GM21526 (cell line): ENCODE results near the gene CHAF1B.
"Not testable (repeated sequence)": the region's sequence is repeated elsewhere in the genome, so short reads cannot be mapped to it uniquely, and the experiment has no call there.

Experiments
- ATAC-seq: cut with Tn5 transposase; IDR thresholded peaks from one replicate; pipeline ENCODE4 v1.9.1; 2021; ENCODE audit warnings: moderate library complexity; ENCODE audit not compliant: unreplicated experiment, low FRiP score

The CHAF1B gene

GRCh38 chr21:36386031-36386642, 945 bp downstream of the CHAF1B start:
- no peak for ATAC-seq

- no peak for ATAC-seq
These were observed 2.9 kb downstream of the CHAF1B start for GRCh38 chr21:36388096-36388495.

- ATAC-seq: no peak
These were observed 3.6 kb downstream of the CHAF1B start for GRCh38 chr21:36388835-36389234.

GRCh38 chr21:36391649-36392048, 6.5 kb downstream of the CHAF1B start:
- not testable (repeated sequence) for ATAC-seq

GRCh38 chr21:36395353-36396111, 10.3 kb downstream of the CHAF1B start:
- no peak for ATAC-seq

- ATAC-seq: no peak
These were observed 11.1 kb downstream of the CHAF1B start for GRCh38 chr21:36396325-36396724.

- ATAC-seq: no peak
These were observed 11.8 kb downstream of the CHAF1B start for GRCh38 chr21:36396971-36397370.

- ATAC-seq: no peak
These were observed 12.4 kb downstream of the CHAF1B start for GRCh38 chr21:36397606-36398005.

- not testable (repeated sequence) for ATAC-seq
These were observed 14.5 kb downstream of the CHAF1B start for GRCh38 chr21:36399736-36400135.

GRCh38 chr21:36400719-36401118, 15.5 kb downstream of the CHAF1B start:
- ATAC-seq: no peak

- no peak for ATAC-seq
These were observed 17.1 kb downstream of the CHAF1B start for GRCh38 chr21:36402339-36402738.

GRCh38 chr21:36403713-36404112, 18.5 kb downstream of the CHAF1B start:
- no peak for ATAC-seq

GRCh38 chr21:36408568-36408967, 23.4 kb downstream of the CHAF1B start:
- ATAC-seq: no peak

- ATAC-seq: no peak
These were observed 26.1 kb downstream of the CHAF1B start for GRCh38 chr21:36411301-36411700.

GRCh38 chr21:36412916-36413315, 27.7 kb downstream of the CHAF1B start:
- ATAC-seq: no peak

- ATAC-seq: no peak
These were observed 30.2 kb downstream of the CHAF1B start for GRCh38 chr21:36415375-36415774.

- ATAC-seq: no peak
These were observed 34.0 kb downstream of the CHAF1B start for GRCh38 chr21:36419241-36419640.

GRCh38 chr21:36419996-36420395, 34.8 kb downstream of the CHAF1B start:
- no peak for ATAC-seq

- ATAC-seq: no peak
These were observed 35.6 kb downstream of the CHAF1B start for GRCh38 chr21:36420571-36421339.

- no peak for ATAC-seq
These were observed 37.3 kb downstream of the CHAF1B start for GRCh38 chr21:36422279-36423098.
